CD14-positive monocyte (primary cell): ENCODE measurements around the gene UNC45B. TPM values are rescaled to one million over a fixed set of nuclear protein-coding genes. Genes with fewer than 3 reads are reported as not detected.

Source experiments
- DNase-seq, 3 donors: peaks; one replicate each; pipeline ENCODE4 v3.0.0-alpha.2; 2011 to 2022
- H2AFZ ChIP-seq: 2 replicates; pipeline ENCODE4 v1.6.0; 2012; ENCODE audit warnings: mild to moderate bottlenecking, low read depth, low read length, inconsistent platforms; ENCODE audit not compliant: insufficient read depth, poor library complexity, severe bottlenecking
- H3K27ac ChIP-seq, 2 donors: 1 replicate in 1 of 2; 2 replicates in 1 of 2; pipeline ENCODE4 v1.5.1; 2012 to 2013; ENCODE audit warnings: low read length in 2 of 2, control low read depth in 1 of 2, inconsistent platforms in 1 of 2, low read depth in 1 of 2, mild to moderate bottlenecking in 1 of 2
- H3K27me3 ChIP-seq, 2 donors: one replicate each; pipeline versions ENCODE4 v1.6.0 to v1.6.1; 2011 to 2013; ENCODE audit warnings: low read length in 2 of 2; ENCODE audit not compliant: control insufficient read depth in 2 of 2, insufficient read depth in 2 of 2
- H3K36me3 ChIP-seq, 2 donors: replicated peaks in 1 of 2; 1 replicate in 1 of 2; 2 replicates in 1 of 2; pipeline versions ENCODE4 v1.5.1 to v1.6.1; 2012 to 2013; ENCODE audit warnings: low read length in 2 of 2, control low read depth in 1 of 2, inconsistent platforms in 1 of 2, mild to moderate bottlenecking in 1 of 2; ENCODE audit not compliant: insufficient read depth in 2 of 2, control insufficient read depth in 1 of 2
- H3K4me1 ChIP-seq, 2 donors: 1 replicate in 1 of 2; 2 replicates in 1 of 2; pipeline versions ENCODE4 v1.5.1 to v1.6.1; 2012 to 2013; ENCODE audit warnings: low read length in 2 of 2, control low read depth in 1 of 2, inconsistent platforms in 1 of 2, mild to moderate bottlenecking in 1 of 2, moderate library complexity in 1 of 2; ENCODE audit not compliant: insufficient read depth in 2 of 2, control insufficient read depth in 1 of 2
- H3K4me2 ChIP-seq: replicated peaks from 2 replicates; pipeline ENCODE3; 2012; ENCODE audit warnings: low read length, moderate library complexity, mild to moderate bottlenecking; ENCODE audit not compliant: poor library complexity, severe bottlenecking; ENCODE audit errors: extremely low read depth
- H3K4me3 ChIP-seq, 3 experiments: fragments of 200-600 bp in 1 of 3; sonication (generic) in 1 of 3; replicated peaks in 1 of 3; 1 replicate in 2 of 3; 2 replicates in 1 of 3; pipeline ENCODE4 v1.5.1; 2011 to 2013; ENCODE audit warnings: low read length in 3 of 3, mild to moderate bottlenecking in 3 of 3, control low read depth in 2 of 3, low read depth in 2 of 3, inconsistent platforms in 1 of 3, moderate library complexity in 1 of 3
- H3K79me2 ChIP-seq: 2 replicates; pipeline ENCODE4 v1.6.0; 2012; ENCODE audit warnings: mild to moderate bottlenecking, control low read depth, inconsistent platforms, low read length, moderate library complexity; ENCODE audit not compliant: insufficient read depth
- H3K9ac ChIP-seq: 2 replicates; pipeline ENCODE4 v1.6.0; 2017; ENCODE audit warnings: low read length, mild to moderate bottlenecking; ENCODE audit not compliant: insufficient read depth, poor library complexity, severe bottlenecking
- H3K9me3 ChIP-seq, 2 donors: replicated peaks in 1 of 2; 1 replicate in 1 of 2; 2 replicates in 1 of 2; pipeline versions ENCODE4 v1.5.1 to v1.6.1; 2012 to 2013; ENCODE audit warnings: low read length in 2 of 2, control low read depth in 1 of 2; ENCODE audit not compliant: control insufficient read depth in 1 of 2, insufficient read depth in 1 of 2
- H4K20me1 ChIP-seq: 2 replicates; pipeline ENCODE4 v1.6.0; 2012; ENCODE audit warnings: mild to moderate bottlenecking, low read length, control low read depth, moderate library complexity; ENCODE audit not compliant: insufficient read depth
- H3K27ac Mint-ChIP-seq, 7 donors: one replicate each; pipeline ENCODE4 v1.8.0; 2020; ENCODE audit warnings: mild to moderate bottlenecking in 7 of 7, mixed read lengths in 7 of 7, moderate library complexity in 6 of 7, inconsistent platforms in 2 of 7
- H3K27me3 Mint-ChIP-seq, 3 donors: one replicate each; pipeline ENCODE4 v1.8.0; 2021 to 2022; ENCODE audit warnings: low read depth in 3 of 3, mild to moderate bottlenecking in 3 of 3, mixed read lengths in 3 of 3, moderate library complexity in 3 of 3, inconsistent platforms in 1 of 3
- H3K36me3 Mint-ChIP-seq, 2 donors: one replicate each; pipeline ENCODE4 v1.8.0; 2020; ENCODE audit warnings: mixed read lengths in 2 of 2, inconsistent platforms in 1 of 2, mild to moderate bottlenecking in 1 of 2
- H3K4me1 Mint-ChIP-seq: one replicate; pipeline ENCODE4 v1.8.0; 2020; ENCODE audit warnings: mild to moderate bottlenecking, mixed read lengths
- H3K4me3 Mint-ChIP-seq, 2 donors: one replicate each; pipeline ENCODE4 v1.8.0; 2020; ENCODE audit warnings: mild to moderate bottlenecking in 2 of 2, mixed read lengths in 2 of 2, moderate library complexity in 1 of 2
- H3K9me3 Mint-ChIP-seq, 7 donors: one replicate each; pipeline ENCODE4 v1.8.0; 2020 to 2022; ENCODE audit warnings: mixed read lengths in 7 of 7, mild to moderate bottlenecking in 6 of 7, moderate library complexity in 6 of 7, inconsistent platforms in 2 of 7
- CTCF ChIP-seq: fragments of 200-600 bp; IDR thresholded peaks from one replicate; pipeline ENCODE4 v1.8.0; 2022; ENCODE audit warnings: antibody characterized with exemption, mild to moderate bottlenecking
- WGBS: methylation state at CpG from one replicate; pipeline ENCODE4 v1.1.5; 2013; ENCODE audit warnings: missing lambda C conversion rate; ENCODE audit not compliant: insufficient coverage; 5-methylcytosine and 5-hydroxymethylcytosine counted together
- intact Hi-C, 2 donors: fragments of 100-400 bp; cut with micrococcal nuclease; formaldehyde crosslinking; loops; one replicate each; pipeline versions ENCODE4 v1.15.0 to v1.15.1; 2023
- polyA plus RNA-seq, 3 donors: library from polyadenylated mRNA; depleted of rRNA in 1 of 3; unstranded in 2 of 3; stranded (reverse) in 1 of 3; fragments of 300-500 nt in 2 of 3; fragments of >200 nt in 1 of 3; fragmentation: Illumina TruSeq in 2 of 3; gene quantifications; 1 replicate in 2 of 3; 2 replicates in 1 of 3; pipeline ENCODE4 v1.2.3, GENCODE V29; 2012 to 2021

Gene UNC45B
- polyA plus RNA-seq, 3 donors, result not detected

GRCh38 chr17:35217107-35217506 lies 69.5 kb downstream of the UNC45B start:
- H3K4me3 Mint-ChIP-seq, result no peak overlapping the region
- H3K27ac Mint-ChIP-seq, result no peak overlapping the region
- Histone ChIP-seq H3K4me3 (no peak overlapping the region), H3K27me3 (peaks cover 7 to 11% of the 10 kb centered on the region in 2 donors), H3K79me2 (no peaks in the 10 kb centered on the region), H3K36me3 (no peaks in the 10 kb centered on the region), H3K9ac (no peak overlapping the region), H4K20me1 (no peaks in the 10 kb centered on the region), H3K27ac (no peak overlapping the region), H2AFZ (no peak overlapping the region), H3K4me2 (no peak overlapping the region), H3K9me3 (peaks cover 0 to 3% of the 10 kb centered on the region in 2 donors), H3K4me1 (peaks cover 15 to 24% of the 10 kb centered on the region in 2 donors)
- no peak for DNase-seq
- H3K4me1 Mint-ChIP-seq, result peaks cover 25% of the 10 kb centered on the region
- peaks cover 20 to 28% (median 25%) of the 10 kb centered on the region in 3 donors for H3K27me3 Mint-ChIP-seq
- intact Hi-C loops, result no loop called here
- 91% methylated on average over 5 of the region's 5 CpGs for WGBS
- peaks cover 0 to 6% (median 0%) of the 10 kb centered on the region in 7 donors for H3K9me3 Mint-ChIP-seq
- no peaks in the 10 kb centered on the region for H3K36me3 Mint-ChIP-seq
- TF ChIP-seq CTCF, result no peak

GRCh38 chr17:35218915-35219314 lies 71.3 kb downstream of the UNC45B start:
- H3K27me3 Mint-ChIP-seq, result peaks cover 14 to 15% (median 15%) of the 10 kb centered on the region in 3 donors
- no peaks in the 10 kb centered on the region for H4K20me1 ChIP-seq
- DNase-seq, result peak; percentile 20 to 28 (median 20)
- peaks cover 25% of the 10 kb centered on the region for H3K4me1 Mint-ChIP-seq
- H2AFZ ChIP-seq, result no peak overlapping the region
- no peaks in the 10 kb centered on the region for H3K36me3 Mint-ChIP-seq
- peak overlapping the region; percentile 32 for H3K4me2 ChIP-seq
- no peaks in the 10 kb centered on the region for H3K79me2 ChIP-seq
- peak overlapping the region in 1 of 2 donors; percentile 51 for H3K4me3 Mint-ChIP-seq
- peak overlapping the region in 1 of 2 donors; percentile 65 for H3K27ac ChIP-seq
- H3K27me3 ChIP-seq, result peaks cover 6% of the 10 kb centered on the region in 2 donors
- no peaks in the 10 kb centered on the region for H3K36me3 ChIP-seq
- H3K27ac Mint-ChIP-seq, result peak overlapping the region; percentile 47 to 83 (median 72)
- intact Hi-C loops, result no loop called here
- H3K9me3 Mint-ChIP-seq, result peaks cover 3 to 14% (median 9%) of the 10 kb centered on the region in 7 donors
- peaks cover 8 to 10% of the 10 kb centered on the region in 2 donors for H3K9me3 ChIP-seq
- WGBS, result no CpG with 5 or more reads among the region's 2 CpGs
- H3K4me1 ChIP-seq, result peaks cover 15 to 24% of the 10 kb centered on the region in 2 donors
- no peak for TF ChIP-seq CTCF
- no peak overlapping the region for H3K9ac ChIP-seq
- H3K4me3 ChIP-seq, result peak overlapping the region in 1 of 3 experiments; percentile 9
